Smooth muscle cell (in vitro differentiated cells): ENCODE data around the gene USP10. TPM values are rescaled to one million over a fixed set of nuclear protein-coding genes. Genes with fewer than 3 reads are reported as not detected.

Experiments
- DNase-seq: peaks from one replicate; lab custom pipeline; 2025; ENCODE audit not compliant: unreplicated experiment; lab: John Stamatoyannopoulos, UW
- H2AFZ ChIP-seq: fragments of 200-600 bp; sonication (generic); 2 replicates; pipeline ENCODE4 v1.6.0; 2016; ENCODE audit warnings: antibody characterized with exemption, low read depth, mild to moderate bottlenecking
- H3F3A ChIP-seq: fragments of 200-600 bp; sonication (generic); 2 replicates; pipeline ENCODE4 v1.6.0; 2017; ENCODE audit warnings: antibody characterized with exemption, low read depth
- H3K27ac ChIP-seq: fragments of 200-600 bp; sonication (generic); 2 replicates; pipeline ENCODE4 v1.5.1; 2016; ENCODE audit warnings: low read depth, mild to moderate bottlenecking
- H3K27me3 ChIP-seq: fragments of 200-600 bp; sonication (generic); 2 replicates; pipeline ENCODE4 v1.6.1; 2016; ENCODE audit warnings: low read depth, mild to moderate bottlenecking
- H3K36me3 ChIP-seq: fragments of 200-600 bp; sonication (generic); 2 replicates; pipeline ENCODE4 v1.5.1; 2016; ENCODE audit warnings: low read depth
- H3K4me1 ChIP-seq: fragments of 200-600 bp; sonication (generic); 2 replicates; pipeline ENCODE4 v1.5.1; 2016; ENCODE audit warnings: low read depth
- H3K4me2 ChIP-seq: fragments of 200-600 bp; sonication (generic); 2 replicates; pipeline ENCODE4 v1.6.0; 2016; ENCODE audit warnings: mild to moderate bottlenecking
- H3K4me3 ChIP-seq: fragments of 200-600 bp; sonication (generic); 2 replicates; pipeline ENCODE4 v1.5.1; 2016; ENCODE audit warnings: mild to moderate bottlenecking
- H3K79me2 ChIP-seq: fragments of 200-600 bp; sonication (generic); 2 replicates; pipeline ENCODE4 v1.6.0; 2016; ENCODE audit warnings: low read depth, mild to moderate bottlenecking
- H3K9ac ChIP-seq: fragments of 200-600 bp; sonication (generic); 2 replicates; pipeline ENCODE4 v1.6.0; 2016; ENCODE audit warnings: low read depth
- H3K9me3 ChIP-seq: fragments of 200-600 bp; sonication (generic); replicated peaks from 2 replicates; pipeline ENCODE4 v1.5.1; 2016; ENCODE audit warnings: low read depth
- H4K20me1 ChIP-seq: fragments of 200-600 bp; sonication (generic); 2 replicates; pipeline ENCODE4 v1.6.0; 2016; ENCODE audit warnings: low read depth
- WGBS: methylation state at CpG from one replicate; pipeline ENCODE4 v1.1.7; 2016; ENCODE audit warnings: low lambda C conversion rate; 5-methylcytosine and 5-hydroxymethylcytosine counted together
- polyA plus RNA-seq: library from polyadenylated mRNA; unstranded; fragments of >200 nt; fragmentation: Nextera tagmentation; extraction: Ambion mirVana; gene quantifications from 2 replicates; pipeline ENCODE4 v1.2.1, GENCODE V29; 2016
- total RNA-seq: library from RNA; depleted of rRNA; stranded (reverse); fragments of >200 nt; gene quantifications from 2 replicates; pipeline ENCODE4 v1.2.3, GENCODE V29; 2014
- TF ChIP-seq, protein P1 (sequence below): fragments of 200-600 bp; sonication (generic); IDR thresholded peaks from 2 replicates; pipeline ENCODE4 v1.5.1; 2017; ENCODE audit warnings: borderline replicate concordance, mild to moderate bottlenecking, antibody characterized with exemption; ENCODE audit not compliant: insufficient read depth, poor library complexity, severe bottlenecking

The USP10 gene
- total and polyA plus RNA-seq, 2 experiments from 2014 or later = 52.5 to 56.1 TPM

GRCh38 chr16:84803146-84803545, 103.3 kb downstream of the USP10 start:
- Histone ChIP-seq H4K20me1 (no peaks in the 10 kb centered on the region), H3K27ac (no peak overlapping the region), H3K79me2 (no peaks in the 10 kb centered on the region), H3K4me3 (no peak overlapping the region), H2AFZ (no peak overlapping the region), H3K9ac (no peak overlapping the region), H3F3A (peaks cover 13% of the 10 kb centered on the region), H3K27me3 (no peaks in the 10 kb centered on the region), H3K9me3 (no peaks in the 10 kb centered on the region), H3K36me3 (no peaks in the 10 kb centered on the region), H3K4me2 (no peak overlapping the region), H3K4me1 (no peaks in the 10 kb centered on the region)
- 87% methylated on average over 9 of the region's 9 CpGs for WGBS
- TF ChIP-seq, protein P1, sequence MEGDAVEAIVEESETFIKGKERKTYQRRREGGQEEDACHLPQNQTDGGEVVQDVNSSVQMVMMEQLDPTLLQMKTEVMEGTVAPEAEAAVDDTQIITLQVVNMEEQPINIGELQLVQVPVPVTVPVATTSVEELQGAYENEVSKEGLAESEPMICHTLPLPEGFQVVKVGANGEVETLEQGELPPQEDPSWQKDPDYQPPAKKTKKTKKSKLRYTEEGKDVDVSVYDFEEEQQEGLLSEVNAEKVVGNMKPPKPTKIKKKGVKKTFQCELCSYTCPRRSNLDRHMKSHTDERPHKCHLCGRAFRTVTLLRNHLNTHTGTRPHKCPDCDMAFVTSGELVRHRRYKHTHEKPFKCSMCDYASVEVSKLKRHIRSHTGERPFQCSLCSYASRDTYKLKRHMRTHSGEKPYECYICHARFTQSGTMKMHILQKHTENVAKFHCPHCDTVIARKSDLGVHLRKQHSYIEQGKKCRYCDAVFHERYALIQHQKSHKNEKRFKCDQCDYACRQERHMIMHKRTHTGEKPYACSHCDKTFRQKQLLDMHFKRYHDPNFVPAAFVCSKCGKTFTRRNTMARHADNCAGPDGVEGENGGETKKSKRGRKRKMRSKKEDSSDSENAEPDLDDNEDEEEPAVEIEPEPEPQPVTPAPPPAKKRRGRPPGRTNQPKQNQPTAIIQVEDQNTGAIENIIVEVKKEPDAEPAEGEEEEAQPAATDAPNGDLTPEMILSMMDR = no peak
- no peak for DNase-seq

DNA sequence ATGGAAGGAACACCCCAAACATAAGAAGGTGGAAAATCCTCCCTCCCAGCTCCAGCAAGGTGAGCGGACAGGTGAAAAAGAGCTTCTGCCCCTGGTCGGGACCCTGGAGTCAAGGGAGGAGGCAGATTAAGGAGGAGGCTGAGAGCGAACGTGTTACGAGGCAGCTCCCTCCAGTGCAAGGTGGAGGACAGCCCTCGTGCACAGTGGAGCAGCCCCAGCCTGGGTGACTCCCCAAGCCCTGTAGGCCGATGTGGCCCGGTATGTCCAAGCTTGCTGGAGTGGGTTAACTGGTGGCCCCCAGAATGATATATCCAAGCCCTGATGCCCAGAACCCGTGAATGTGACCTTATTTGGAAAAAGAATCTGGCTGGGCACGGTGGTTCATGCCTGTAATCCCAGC, 104.5 kb downstream of the USP10 start:
- 93% methylated on average over 10 of the region's 10 CpGs for WGBS
- H3K9ac ChIP-seq = no peak overlapping the region
- no peaks in the 10 kb centered on the region for H3K36me3 ChIP-seq
- H3F3A ChIP-seq = peaks cover 13% of the 10 kb centered on the region
- no peak overlapping the region for H3K27ac ChIP-seq
- no peaks in the 10 kb centered on the region for H4K20me1 ChIP-seq
- H3K79me2 ChIP-seq = no peaks in the 10 kb centered on the region
- TF ChIP-seq, protein P1 = no peak
- H3K27me3 ChIP-seq = no peaks in the 10 kb centered on the region
- H3K4me1 ChIP-seq = no peaks in the 10 kb centered on the region
- no peak overlapping the region for H2AFZ ChIP-seq
- no peak overlapping the region for H3K4me3 ChIP-seq
- no peak overlapping the region for H3K4me2 ChIP-seq
- no peaks in the 10 kb centered on the region for H3K9me3 ChIP-seq
- no peak for DNase-seq

GRCh38 chr16:84806256-84806889, 106.6 kb downstream of the USP10 start:
- Histone ChIP-seq H4K20me1 (no peaks in the 10 kb centered on the region), H2AFZ (no peak overlapping the region), H3F3A (peaks cover 8% of the 10 kb centered on the region), H3K27ac (peak overlapping the region; percentile 75), H3K79me2 (no peaks in the 10 kb centered on the region), H3K27me3 (no peaks in the 10 kb centered on the region), H3K4me1 (no peaks in the 10 kb centered on the region), H3K9me3 (no peaks in the 10 kb centered on the region), H3K9ac (no peak overlapping the region), H3K4me3 (no peak overlapping the region), H3K36me3 (no peaks in the 10 kb centered on the region), H3K4me2 (peak overlapping the region; percentile 81)
- DNase-seq = peak; percentile 17
- WGBS = 19% methylated on average over 26 of the region's 26 CpGs
- TF ChIP-seq, protein P1 = no peak

- peak overlapping the region; percentile 75 for H3K27ac ChIP-seq
- no peaks in the 10 kb centered on the region for H3K27me3 ChIP-seq
- H2AFZ ChIP-seq = no peak overlapping the region
- no peaks in the 10 kb centered on the region for H3K4me1 ChIP-seq
- whole genome bisulfite sequencing = 73% methylated on average over 9 of the region's 10 CpGs
- no peaks in the 10 kb centered on the region for H4K20me1 ChIP-seq
- H3K9me3 ChIP-seq = no peaks in the 10 kb centered on the region
- TF ChIP-seq, protein P1 = no peak
- peak overlapping the region; percentile 81 for H3K4me2 ChIP-seq
- H3K36me3 ChIP-seq = no peaks in the 10 kb centered on the region
- DNase-seq = no peak
- H3K4me3 ChIP-seq = no peak overlapping the region
- no peak overlapping the region for H3K9ac ChIP-seq
- H3K79me2 ChIP-seq = no peaks in the 10 kb centered on the region
- H3F3A ChIP-seq = peaks cover 8% of the 10 kb centered on the region
These were observed 107.1 kb downstream of the USP10 start for GRCh38 chr16:84806890-84807258.
